ENCODE results near the gene ABCA7. TPM values are rescaled to one million over a fixed set of nuclear protein-coding genes. Genes with fewer than 3 reads are reported as not detected.

The ABCA7 gene
- total RNA-seq, 4 donors from 2014 or later: 15.5 to 58.7 (median 29.8) TPM

GRCh38 chr19:1041835-1042685 lies 2.2 kb downstream of the ABCA7 start:
- WGBS, 2 donors: 71 to 76% methylated on average over 13 to 19 of the region's 43 CpGs
- Histone ChIP-seq H3K9me3 (no peaks in the 10 kb centered on the region), H3K27ac (peak overlapping the region in 1 of 3 donors; percentile 30), H3K27me3 (no peaks in the 10 kb centered on the region), H3K36me3 (peaks cover 0 to 6% of the 10 kb centered on the region in 2 donors), H3K4me1 (peaks cover 10 to 29% of the 10 kb centered on the region in 2 donors), H3K4me3 (replicated peaks in 1 of 3) (no peak overlapping the region)
- no peak for DNase-seq
- intact Hi-C loops (cut with DNase I): no loop called here
- TF ChIP-seq CTCF (IDR thresholded peaks at IDR 0.05): no peak
- TF ChIP-seq POLR2A (IDR thresholded peaks at IDR 0.05): no peak

- H3K4me1 ChIP-seq: peaks cover 10 to 29% of the 10 kb centered on the region in 2 donors
- no peak for TF ChIP-seq CTCF (IDR thresholded peaks at IDR 0.05)
- TF ChIP-seq POLR2A (IDR thresholded peaks at IDR 0.05): no peak
- WGBS, 2 donors: 37 to 60% methylated on average over 5 to 7 of the region's 23 CpGs
- intact Hi-C loops (cut with DNase I): no loop called here
- H3K27me3 ChIP-seq: no peaks in the 10 kb centered on the region
- no peaks in the 10 kb centered on the region for H3K9me3 ChIP-seq
- peak overlapping the region in 1 of 3 donors; percentile 30 for H3K27ac ChIP-seq
- no peak overlapping the region for H3K4me3 ChIP-seq (replicated peaks in 1 of 3)
- DNase-seq: peak in 1 of 2 donors; percentile 67
- H3K36me3 ChIP-seq: no peaks in the 10 kb centered on the region
Observed at GRCh38 chr19:1042689-1043511, 3.0 kb downstream of the ABCA7 start.

- 84 to 89% methylated on average over 10 of the region's 10 CpGs for WGBS, 2 donors
- no peak overlapping the region for H3K4me3 ChIP-seq (replicated peaks in 1 of 3)
- no peaks in the 10 kb centered on the region for H3K27me3 ChIP-seq
- no peak for DNase-seq
- intact Hi-C loops (cut with DNase I): no loop called here
- H3K27ac ChIP-seq: no peak overlapping the region
- TF ChIP-seq POLR2A (IDR thresholded peaks at IDR 0.05): no peak
- TF ChIP-seq CTCF (IDR thresholded peaks at IDR 0.05): no peak
- peaks cover 6 to 24% of the 10 kb centered on the region in 2 donors for H3K4me1 ChIP-seq
- H3K36me3 ChIP-seq: no peaks in the 10 kb centered on the region
- no peaks in the 10 kb centered on the region for H3K9me3 ChIP-seq
Observed at GRCh38 chr19:1045247-1045603, 5.3 kb downstream of the ABCA7 start.

- 96 to 100% methylated on average over 7 to 27 of the region's 33 CpGs for WGBS, 2 donors
- H3K27ac ChIP-seq: no peak overlapping the region
- no peaks in the 10 kb centered on the region for H3K9me3 ChIP-seq
- H3K27me3 ChIP-seq: no peaks in the 10 kb centered on the region
- intact Hi-C loops (cut with DNase I): no loop called here
- H3K4me1 ChIP-seq: peaks cover 0 to 14% of the 10 kb centered on the region in 2 donors
- TF ChIP-seq POLR2A (IDR thresholded peaks at IDR 0.05) (no peak), CTCF (IDR thresholded peaks at IDR 0.05) (no peak)
- no peak overlapping the region for H3K4me3 ChIP-seq (replicated peaks in 1 of 3)
- H3K36me3 ChIP-seq: no peaks in the 10 kb centered on the region
- DNase-seq: no peak
Observed at GRCh38 chr19:1046117-1046626, 6.3 kb downstream of the ABCA7 start.
